WTC11 (cell line): ENCODE results near the gene IFT122. TPM values are rescaled to one million over a fixed set of nuclear protein-coding genes. Genes with fewer than 3 reads are reported as not detected.

Source experiments
- ATAC-seq: fragments of 200-7000 bp; cut with Tn5 transposase; 2 replicates; pipeline ENCODE4 v1.10.0; 2021; ENCODE audit warnings: mild to moderate bottlenecking, moderate library complexity
- CTCF ChIA-PET: fragments of 300-600 bp; sonication (Branson Sonifier 250); formaldehyde crosslinking; loops from one replicate; lab custom pipeline; 2021; ENCODE audit warnings: antibody characterized with exemption; lab: Charles Lee
- POLR2A ChIA-PET: fragments of 350-600 bp; sonication (Branson Sonifier 250); formaldehyde crosslinking; loops from one replicate; lab custom pipeline; 2021; ENCODE audit warnings: antibody characterized with exemption; lab: Charles Lee
- DNase-seq: peaks from one replicate; pipeline ENCODE4 v3.0.0; 2021; ENCODE audit warnings: low spot score
- H3K27ac Mint-ChIP-seq: 2 replicates; pipeline ENCODE4 v1.8.0; 2021; ENCODE audit warnings: mixed read lengths
- H3K27me3 Mint-ChIP-seq: 2 replicates; pipeline ENCODE4 v1.8.0; 2021; ENCODE audit warnings: low read depth, mild to moderate bottlenecking, moderate library complexity, mixed read lengths
- H3K36me3 Mint-ChIP-seq: 2 replicates; pipeline ENCODE4 v1.8.0; 2021; ENCODE audit warnings: mixed read lengths
- H3K4me1 Mint-ChIP-seq: 2 replicates; pipeline ENCODE4 v1.8.0; 2022; ENCODE audit warnings: mixed read lengths
- H3K4me3 Mint-ChIP-seq: 2 replicates; pipeline ENCODE4 v1.8.0; 2021; ENCODE audit warnings: mild to moderate bottlenecking, moderate library complexity, mixed read lengths
- H3K9me3 Mint-ChIP-seq: 2 replicates; pipeline ENCODE4 v1.8.0; 2021; ENCODE audit warnings: mixed read lengths
- GRHL2 ChIP-seq: fragments of 250-450 bp; sonication (Bioruptor Pico); IDR thresholded peaks from 2 replicates; pipeline ENCODE4 v1.8.0; 2022; ENCODE audit warnings: mild to moderate bottlenecking, moderate library complexity; ENCODE audit not compliant: insufficient replicate concordance, severe bottlenecking
- JUN ChIP-seq: sonication (generic); formaldehyde crosslinking; IDR thresholded peaks from 2 replicates; pipeline ENCODE4 v1.8.0; 2023; ENCODE audit warnings: mild to moderate bottlenecking, missing genetic modification reagents
- KAT7 ChIP-seq: sonication (generic); formaldehyde crosslinking; IDR thresholded peaks from 2 replicates; pipeline ENCODE4 v1.8.1; 2023; ENCODE audit warnings: missing genetic modification reagents, mild to moderate bottlenecking, borderline replicate concordance
- NFYB ChIP-seq: sonication (generic); formaldehyde crosslinking; conservative IDR thresholded peaks from 2 replicates; pipeline ENCODE4 v1.8.0; 2022; ENCODE audit warnings: low read depth, missing genetic modification reagents
- PRRX2 ChIP-seq: fragments of 250-450 bp; sonication (Bioruptor Pico); IDR thresholded peaks from 2 replicates; pipeline ENCODE4 v1.8.0; 2021; ENCODE audit warnings: mild to moderate bottlenecking
- RORB ChIP-seq: fragments of 250-450 bp; sonication (Bioruptor Pico); IDR thresholded peaks from 2 replicates; pipeline ENCODE4 v1.9.0; 2021; ENCODE audit warnings: mild to moderate bottlenecking
- SOX15 ChIP-seq: fragments of 250-450 bp; sonication (Bioruptor Pico); IDR thresholded peaks from 2 replicates; pipeline ENCODE4 v1.9.0; 2021; ENCODE audit warnings: mild to moderate bottlenecking
- ZNF121 ChIP-seq: sonication (generic); formaldehyde crosslinking; IDR thresholded peaks from 2 replicates; pipeline ENCODE4 v1.8.0; 2023; ENCODE audit warnings: missing genetic modification reagents
- ZNF219 ChIP-seq: sonication (generic); formaldehyde crosslinking; IDR thresholded peaks from 2 replicates; pipeline ENCODE4 v1.8.0; 2023; ENCODE audit warnings: missing genetic modification reagents, mild to moderate bottlenecking, borderline replicate concordance
- ZNF317 ChIP-seq: sonication (generic); formaldehyde crosslinking; IDR thresholded peaks from 2 replicates; pipeline ENCODE4 v1.8.1; 2023; ENCODE audit warnings: low read depth, mild to moderate bottlenecking, moderate library complexity, missing genetic modification reagents, borderline replicate concordance
- ZNF396 ChIP-seq: fragments of 250-450 bp; sonication (Bioruptor Pico); IDR thresholded peaks from 2 replicates; pipeline ENCODE4 v1.8.0; 2021; ENCODE audit warnings: mild to moderate bottlenecking, moderate library complexity, borderline replicate concordance
- total RNA-seq: library from RNA; stranded (reverse); gene quantifications from 3 replicates; pipeline ENCODE4 v1.2.3, GENCODE V29; 2021
- TF ChIP-seq, protein P1 (sequence below): sonication (generic); formaldehyde crosslinking; IDR thresholded peaks from 2 replicates; pipeline ENCODE4 v1.8.1; 2023; ENCODE audit warnings: mild to moderate bottlenecking, missing genetic modification reagents, moderate library complexity
- TF ChIP-seq, protein P2 (sequence below): sonication (generic); formaldehyde crosslinking; IDR thresholded peaks from 2 replicates; pipeline ENCODE4 v1.8.1; 2022; ENCODE audit warnings: low read depth, missing genetic modification reagents, borderline replicate concordance
- TF ChIP-seq, protein P3 (sequence below): sonication (generic); formaldehyde crosslinking; IDR thresholded peaks from 2 replicates; pipeline ENCODE4 v1.8.1; 2023; ENCODE audit warnings: mild to moderate bottlenecking, moderate library complexity, missing genetic modification reagents
- TF ChIP-seq, protein P4 (sequence below): sonication (generic); formaldehyde crosslinking; IDR thresholded peaks from 2 replicates; pipeline ENCODE4 v1.8.0; 2023; ENCODE audit warnings: missing genetic modification reagents
- TF ChIP-seq, protein P5 (sequence below): fragments of 250-450 bp; sonication (Bioruptor Pico); IDR thresholded peaks from 2 replicates; pipeline ENCODE4 v1.9.0; 2021; ENCODE audit warnings: mild to moderate bottlenecking
- TF ChIP-seq, protein P6 (sequence below): sonication (generic); formaldehyde crosslinking; IDR thresholded peaks from 2 replicates; pipeline ENCODE4 v1.8.1; 2023; ENCODE audit warnings: mild to moderate bottlenecking, missing genetic modification reagents, moderate library complexity
- TF ChIP-seq, protein P7 (sequence below): fragments of 250-450 bp; sonication (Bioruptor Pico); IDR thresholded peaks from 2 replicates; pipeline ENCODE4 v1.9.0; 2021; ENCODE audit warnings: mild to moderate bottlenecking, borderline replicate concordance
- TF ChIP-seq, protein P8 (sequence below): sonication (generic); formaldehyde crosslinking; IDR thresholded peaks from 2 replicates; pipeline ENCODE4 v1.8.0; 2022; ENCODE audit warnings: mild to moderate bottlenecking, missing genetic modification reagents

IFT122 gene
- total RNA-seq, 1 experiment from 2014 or later = 22.8 TPM

DNA sequence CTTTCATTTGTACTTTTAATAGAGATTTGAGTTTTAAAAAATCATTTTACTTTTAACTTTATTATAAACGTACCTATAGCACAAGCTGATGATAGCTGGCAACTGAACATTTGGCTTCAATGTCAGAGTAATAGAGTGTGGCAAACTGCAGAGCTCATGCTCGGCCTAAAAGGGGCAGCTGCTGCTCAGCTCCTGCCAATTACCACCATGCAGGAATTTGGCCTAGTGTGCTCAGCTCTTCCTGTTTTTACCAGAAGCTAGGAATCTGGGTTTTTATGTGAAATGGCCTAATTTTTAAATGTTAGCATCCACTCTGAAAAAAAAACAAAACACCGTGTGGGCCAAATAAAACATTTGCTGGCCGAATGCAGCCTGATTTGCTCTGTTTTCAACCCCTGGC is 1.8 kb downstream of the IFT122 start:
- H3K27me3 Mint-ChIP-seq = no peaks in the 10 kb centered on the region; the same call in 1 of the 2 replicates
- no peak for TF ChIP-seq ZNF396 (CRISPR knock-in tag)
- TF ChIP-seq ZNF317 (CRISPR knock-in tag) = no peak
- TF ChIP-seq, protein P1, sequence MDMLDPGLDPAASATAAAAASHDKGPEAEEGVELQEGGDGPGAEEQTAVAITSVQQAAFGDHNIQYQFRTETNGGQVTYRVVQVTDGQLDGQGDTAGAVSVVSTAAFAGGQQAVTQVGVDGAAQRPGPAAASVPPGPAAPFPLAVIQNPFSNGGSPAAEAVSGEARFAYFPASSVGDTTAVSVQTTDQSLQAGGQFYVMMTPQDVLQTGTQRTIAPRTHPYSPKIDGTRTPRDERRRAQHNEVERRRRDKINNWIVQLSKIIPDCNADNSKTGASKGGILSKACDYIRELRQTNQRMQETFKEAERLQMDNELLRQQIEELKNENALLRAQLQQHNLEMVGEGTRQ (CRISPR knock-in tag) = no peak
- no peak for TF ChIP-seq SOX15 (CRISPR knock-in tag)
- TF ChIP-seq, protein P2, sequence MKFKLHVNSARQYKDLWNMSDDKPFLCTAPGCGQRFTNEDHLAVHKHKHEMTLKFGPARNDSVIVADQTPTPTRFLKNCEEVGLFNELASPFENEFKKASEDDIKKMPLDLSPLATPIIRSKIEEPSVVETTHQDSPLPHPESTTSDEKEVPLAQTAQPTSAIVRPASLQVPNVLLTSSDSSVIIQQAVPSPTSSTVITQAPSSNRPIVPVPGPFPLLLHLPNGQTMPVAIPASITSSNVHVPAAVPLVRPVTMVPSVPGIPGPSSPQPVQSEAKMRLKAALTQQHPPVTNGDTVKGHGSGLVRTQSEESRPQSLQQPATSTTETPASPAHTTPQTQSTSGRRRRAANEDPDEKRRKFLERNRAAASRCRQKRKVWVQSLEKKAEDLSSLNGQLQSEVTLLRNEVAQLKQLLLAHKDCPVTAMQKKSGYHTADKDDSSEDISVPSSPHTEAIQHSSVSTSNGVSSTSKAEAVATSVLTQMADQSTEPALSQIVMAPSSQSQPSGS (CRISPR knock-in tag) = no peak
- TF ChIP-seq, protein P3, sequence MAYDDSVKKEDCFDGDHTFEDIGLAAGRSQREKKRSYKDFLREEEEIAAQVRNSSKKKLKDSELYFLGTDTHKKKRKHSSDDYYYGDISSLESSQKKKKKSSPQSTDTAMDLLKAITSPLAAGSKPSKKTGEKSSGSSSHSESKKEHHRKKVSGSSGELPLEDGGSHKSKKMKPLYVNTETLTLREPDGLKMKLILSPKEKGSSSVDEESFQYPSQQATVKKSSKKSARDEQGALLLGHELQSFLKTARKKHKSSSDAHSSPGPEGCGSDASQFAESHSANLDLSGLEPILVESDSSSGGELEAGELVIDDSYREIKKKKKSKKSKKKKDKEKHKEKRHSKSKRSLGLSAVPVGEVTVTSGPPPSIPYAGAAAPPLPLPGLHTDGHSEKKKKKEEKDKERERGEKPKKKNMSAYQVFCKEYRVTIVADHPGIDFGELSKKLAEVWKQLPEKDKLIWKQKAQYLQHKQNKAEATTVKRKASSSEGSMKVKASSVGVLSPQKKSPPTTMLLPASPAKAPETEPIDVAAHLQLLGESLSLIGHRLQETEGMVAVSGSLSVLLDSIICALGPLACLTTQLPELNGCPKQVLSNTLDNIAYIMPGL (CRISPR knock-in tag) = no peak
- TF ChIP-seq KAT7 = no peak
- TF ChIP-seq, protein P4, sequence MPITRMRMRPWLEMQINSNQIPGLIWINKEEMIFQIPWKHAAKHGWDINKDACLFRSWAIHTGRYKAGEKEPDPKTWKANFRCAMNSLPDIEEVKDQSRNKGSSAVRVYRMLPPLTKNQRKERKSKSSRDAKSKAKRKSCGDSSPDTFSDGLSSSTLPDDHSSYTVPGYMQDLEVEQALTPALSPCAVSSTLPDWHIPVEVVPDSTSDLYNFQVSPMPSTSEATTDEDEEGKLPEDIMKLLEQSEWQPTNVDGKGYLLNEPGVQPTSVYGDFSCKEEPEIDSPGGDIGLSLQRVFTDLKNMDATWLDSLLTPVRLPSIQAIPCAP = no peak
- TF ChIP-seq JUN (CRISPR knock-in tag) = no peak
- TF ChIP-seq PRRX2 (CRISPR knock-in tag) = no peak
- TF ChIP-seq, protein P5, sequence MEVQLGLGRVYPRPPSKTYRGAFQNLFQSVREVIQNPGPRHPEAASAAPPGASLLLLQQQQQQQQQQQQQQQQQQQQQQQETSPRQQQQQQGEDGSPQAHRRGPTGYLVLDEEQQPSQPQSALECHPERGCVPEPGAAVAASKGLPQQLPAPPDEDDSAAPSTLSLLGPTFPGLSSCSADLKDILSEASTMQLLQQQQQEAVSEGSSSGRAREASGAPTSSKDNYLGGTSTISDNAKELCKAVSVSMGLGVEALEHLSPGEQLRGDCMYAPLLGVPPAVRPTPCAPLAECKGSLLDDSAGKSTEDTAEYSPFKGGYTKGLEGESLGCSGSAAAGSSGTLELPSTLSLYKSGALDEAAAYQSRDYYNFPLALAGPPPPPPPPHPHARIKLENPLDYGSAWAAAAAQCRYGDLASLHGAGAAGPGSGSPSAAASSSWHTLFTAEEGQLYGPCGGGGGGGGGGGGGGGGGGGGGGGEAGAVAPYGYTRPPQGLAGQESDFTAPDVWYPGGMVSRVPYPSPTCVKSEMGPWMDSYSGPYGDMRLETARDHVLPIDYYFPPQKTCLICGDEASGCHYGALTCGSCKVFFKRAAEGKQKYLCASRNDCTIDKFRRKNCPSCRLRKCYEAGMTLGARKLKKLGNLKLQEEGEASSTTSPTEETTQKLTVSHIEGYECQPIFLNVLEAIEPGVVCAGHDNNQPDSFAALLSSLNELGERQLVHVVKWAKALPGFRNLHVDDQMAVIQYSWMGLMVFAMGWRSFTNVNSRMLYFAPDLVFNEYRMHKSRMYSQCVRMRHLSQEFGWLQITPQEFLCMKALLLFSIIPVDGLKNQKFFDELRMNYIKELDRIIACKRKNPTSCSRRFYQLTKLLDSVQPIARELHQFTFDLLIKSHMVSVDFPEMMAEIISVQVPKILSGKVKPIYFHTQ (CRISPR knock-in tag) = no peak
- TF ChIP-seq, all 79 proteins: peak for 0
- no peak overlapping the region for H3K27ac Mint-ChIP-seq
- H3K4me3 Mint-ChIP-seq = peak overlapping the region; percentile 99
- ChIA-PET CTCF (interaction anchor here (0.9 to 1.6 kb wide), 5 partner anchors 13 to 186 kb away, joined by 3 to 5 read pairs (median 4); partner anchors contain the start of gene EFCAB12), POLR2A (no interaction called here)
- peaks cover 14% of the 10 kb centered on the region for H3K36me3 Mint-ChIP-seq
- ATAC-seq (no peak), DNase-seq (no peak)
- peaks cover 35% of the 10 kb centered on the region for H3K4me1 Mint-ChIP-seq
- H3K9me3 Mint-ChIP-seq = no peaks in the 10 kb centered on the region

DNA sequence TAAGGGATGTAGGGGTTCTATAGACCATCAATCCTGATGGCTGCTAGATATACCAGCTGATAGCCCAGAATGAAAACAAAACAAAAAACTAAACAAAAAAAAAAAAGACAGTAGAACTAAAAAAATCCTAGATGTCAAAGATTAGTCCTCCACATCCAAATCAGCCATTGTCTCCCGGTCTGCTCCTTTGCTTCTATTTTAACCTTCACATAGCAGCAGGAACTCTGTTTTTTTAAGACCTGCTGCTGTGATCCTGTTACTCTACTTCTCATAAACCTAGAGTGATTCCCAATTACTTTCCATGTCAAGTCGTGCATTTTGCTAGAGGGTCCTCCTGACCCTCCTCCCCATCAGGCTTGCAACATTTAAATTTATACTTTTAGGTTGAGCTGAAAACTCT is 2.5 kb downstream of the IFT122 start:
- peaks cover 9% of the 10 kb centered on the region for H3K36me3 Mint-ChIP-seq
- DNase-seq (no peak), ATAC-seq (no peak)
- ChIA-PET CTCF (no interaction called here), POLR2A (no interaction called here)
- no peak overlapping the region for H3K4me3 Mint-ChIP-seq
- H3K27ac Mint-ChIP-seq = 0 out of 2 replicates have a peak overlapping the region, but pooled peaks have one; percentile 16
- no peaks in the 10 kb centered on the region; the same call in 1 of the 2 replicates for H3K27me3 Mint-ChIP-seq
- H3K4me1 Mint-ChIP-seq = peaks cover 41% of the 10 kb centered on the region
- H3K9me3 Mint-ChIP-seq = no peaks in the 10 kb centered on the region
- TF ChIP-seq, protein P6, sequence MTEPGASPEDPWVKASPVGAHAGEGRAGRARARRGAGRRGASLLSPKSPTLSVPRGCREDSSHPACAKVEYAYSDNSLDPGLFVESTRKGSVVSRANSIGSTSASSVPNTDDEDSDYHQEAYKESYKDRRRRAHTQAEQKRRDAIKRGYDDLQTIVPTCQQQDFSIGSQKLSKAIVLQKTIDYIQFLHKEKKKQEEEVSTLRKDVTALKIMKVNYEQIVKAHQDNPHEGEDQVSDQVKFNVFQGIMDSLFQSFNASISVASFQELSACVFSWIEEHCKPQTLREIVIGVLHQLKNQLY (CRISPR knock-in tag) = no peak
- TF ChIP-seq ZNF121 (CRISPR knock-in tag) (no peak), NFYB (CRISPR knock-in tag) (no peak), ZNF219 (CRISPR knock-in tag) (no peak), GRHL2 (CRISPR knock-in tag) (no peak), RORB (CRISPR knock-in tag) (no peak), ZNF396 (CRISPR knock-in tag) (no peak)
- TF ChIP-seq, protein P7, sequence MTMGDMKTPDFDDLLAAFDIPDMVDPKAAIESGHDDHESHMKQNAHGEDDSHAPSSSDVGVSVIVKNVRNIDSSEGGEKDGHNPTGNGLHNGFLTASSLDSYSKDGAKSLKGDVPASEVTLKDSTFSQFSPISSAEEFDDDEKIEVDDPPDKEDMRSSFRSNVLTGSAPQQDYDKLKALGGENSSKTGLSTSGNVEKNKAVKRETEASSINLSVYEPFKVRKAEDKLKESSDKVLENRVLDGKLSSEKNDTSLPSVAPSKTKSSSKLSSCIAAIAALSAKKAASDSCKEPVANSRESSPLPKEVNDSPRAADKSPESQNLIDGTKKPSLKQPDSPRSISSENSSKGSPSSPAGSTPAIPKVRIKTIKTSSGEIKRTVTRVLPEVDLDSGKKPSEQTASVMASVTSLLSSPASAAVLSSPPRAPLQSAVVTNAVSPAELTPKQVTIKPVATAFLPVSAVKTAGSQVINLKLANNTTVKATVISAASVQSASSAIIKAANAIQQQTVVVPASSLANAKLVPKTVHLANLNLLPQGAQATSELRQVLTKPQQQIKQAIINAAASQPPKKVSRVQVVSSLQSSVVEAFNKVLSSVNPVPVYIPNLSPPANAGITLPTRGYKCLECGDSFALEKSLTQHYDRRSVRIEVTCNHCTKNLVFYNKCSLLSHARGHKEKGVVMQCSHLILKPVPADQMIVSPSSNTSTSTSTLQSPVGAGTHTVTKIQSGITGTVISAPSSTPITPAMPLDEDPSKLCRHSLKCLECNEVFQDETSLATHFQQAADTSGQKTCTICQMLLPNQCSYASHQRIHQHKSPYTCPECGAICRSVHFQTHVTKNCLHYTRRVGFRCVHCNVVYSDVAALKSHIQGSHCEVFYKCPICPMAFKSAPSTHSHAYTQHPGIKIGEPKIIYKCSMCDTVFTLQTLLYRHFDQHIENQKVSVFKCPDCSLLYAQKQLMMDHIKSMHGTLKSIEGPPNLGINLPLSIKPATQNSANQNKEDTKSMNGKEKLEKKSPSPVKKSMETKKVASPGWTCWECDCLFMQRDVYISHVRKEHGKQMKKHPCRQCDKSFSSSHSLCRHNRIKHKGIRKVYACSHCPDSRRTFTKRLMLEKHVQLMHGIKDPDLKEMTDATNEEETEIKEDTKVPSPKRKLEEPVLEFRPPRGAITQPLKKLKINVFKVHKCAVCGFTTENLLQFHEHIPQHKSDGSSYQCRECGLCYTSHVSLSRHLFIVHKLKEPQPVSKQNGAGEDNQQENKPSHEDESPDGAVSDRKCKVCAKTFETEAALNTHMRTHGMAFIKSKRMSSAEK (CRISPR knock-in tag) = no peak
- TF ChIP-seq, protein P8, sequence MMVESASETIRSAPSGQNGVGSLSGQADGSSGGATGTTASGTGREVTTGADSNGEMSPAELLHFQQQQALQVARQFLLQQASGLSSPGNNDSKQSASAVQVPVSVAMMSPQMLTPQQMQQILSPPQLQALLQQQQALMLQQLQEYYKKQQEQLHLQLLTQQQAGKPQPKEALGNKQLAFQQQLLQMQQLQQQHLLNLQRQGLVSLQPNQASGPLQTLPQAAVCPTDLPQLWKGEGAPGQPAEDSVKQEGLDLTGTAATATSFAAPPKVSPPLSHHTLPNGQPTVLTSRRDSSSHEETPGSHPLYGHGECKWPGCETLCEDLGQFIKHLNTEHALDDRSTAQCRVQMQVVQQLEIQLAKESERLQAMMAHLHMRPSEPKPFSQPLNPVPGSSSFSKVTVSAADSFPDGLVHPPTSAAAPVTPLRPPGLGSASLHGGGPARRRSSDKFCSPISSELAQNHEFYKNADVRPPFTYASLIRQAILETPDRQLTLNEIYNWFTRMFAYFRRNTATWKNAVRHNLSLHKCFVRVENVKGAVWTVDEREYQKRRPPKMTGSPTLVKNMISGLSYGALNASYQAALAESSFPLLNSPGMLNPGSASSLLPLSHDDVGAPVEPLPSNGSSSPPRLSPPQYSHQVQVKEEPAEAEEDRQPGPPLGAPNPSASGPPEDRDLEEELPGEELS (CRISPR knock-in tag) = no peak
